GM21717 (cell line): ENCODE measurements around the gene BRAF.
"Not testable (repeated sequence)": the region's sequence is repeated elsewhere in the genome, so short reads cannot be mapped to it uniquely, and the experiment has no call there.

ENCODE experiments used
- ATAC-seq: cut with Tn5 transposase; IDR thresholded peaks from one replicate; pipeline ENCODE4 v1.9.1; 2021; ENCODE audit warnings: mild to moderate bottlenecking, moderate library complexity; ENCODE audit not compliant: unreplicated experiment

BRAF gene

DNA sequence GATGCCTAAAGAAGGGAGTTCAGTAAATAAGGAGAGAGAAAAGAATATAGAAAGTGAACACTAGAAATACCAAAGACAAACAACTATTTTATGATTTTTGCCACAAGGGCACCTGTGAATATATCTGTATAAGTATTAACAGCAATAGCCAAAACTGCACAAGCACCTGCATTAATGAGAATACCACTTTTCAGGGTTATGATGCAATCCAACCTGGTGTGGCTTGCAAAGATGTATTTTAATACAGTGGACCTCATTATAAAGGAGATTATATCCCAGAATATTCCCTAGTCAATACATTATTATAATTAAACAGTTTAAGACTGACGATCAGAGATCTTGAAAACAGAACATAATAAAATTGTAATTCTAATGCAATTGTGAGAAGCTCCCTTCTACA, 4.0 kb downstream of the BRAF start:
- ATAC-seq, result no peak

DNA sequence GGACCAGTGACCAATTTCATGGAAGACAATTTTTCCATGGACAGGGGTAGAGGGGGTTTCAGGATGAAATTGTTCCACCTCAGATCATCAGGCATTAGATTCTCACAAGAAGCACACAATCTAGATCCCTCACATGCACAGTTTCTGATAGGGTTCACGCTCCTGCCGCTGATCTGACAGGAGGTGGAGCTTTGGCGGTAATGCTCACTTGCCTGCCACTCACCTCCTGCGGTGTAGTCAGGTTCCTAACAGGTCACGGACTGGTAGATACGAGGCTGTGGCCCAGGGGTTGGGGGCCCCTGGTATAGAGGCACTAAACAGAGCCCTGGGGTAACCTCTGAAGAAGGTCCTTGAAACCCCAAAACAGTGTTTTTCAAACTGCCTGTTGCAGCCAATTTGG, 6.5 kb downstream of the BRAF start:
- no peak for ATAC-seq

DNA sequence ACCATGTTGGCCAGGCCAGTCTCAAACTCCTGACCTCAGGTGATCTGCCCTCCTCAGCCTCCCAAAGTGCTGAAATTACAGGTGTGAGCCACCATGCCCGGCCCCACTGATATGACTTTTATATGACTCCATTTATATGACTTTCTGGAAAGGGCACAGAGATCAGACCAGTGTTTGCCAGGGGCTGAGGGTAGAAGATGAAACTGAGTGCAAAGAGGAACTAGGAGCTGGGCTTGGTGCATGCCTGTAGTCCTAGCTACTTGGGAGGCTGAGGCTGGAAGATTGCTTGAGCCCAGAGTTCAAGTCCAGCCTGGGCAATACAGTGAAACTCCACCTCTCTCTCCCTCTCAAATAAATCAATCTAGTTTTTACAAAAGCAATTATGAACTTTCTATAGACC, 7.5 kb downstream of the BRAF start:
- no peak for ATAC-seq

DNA sequence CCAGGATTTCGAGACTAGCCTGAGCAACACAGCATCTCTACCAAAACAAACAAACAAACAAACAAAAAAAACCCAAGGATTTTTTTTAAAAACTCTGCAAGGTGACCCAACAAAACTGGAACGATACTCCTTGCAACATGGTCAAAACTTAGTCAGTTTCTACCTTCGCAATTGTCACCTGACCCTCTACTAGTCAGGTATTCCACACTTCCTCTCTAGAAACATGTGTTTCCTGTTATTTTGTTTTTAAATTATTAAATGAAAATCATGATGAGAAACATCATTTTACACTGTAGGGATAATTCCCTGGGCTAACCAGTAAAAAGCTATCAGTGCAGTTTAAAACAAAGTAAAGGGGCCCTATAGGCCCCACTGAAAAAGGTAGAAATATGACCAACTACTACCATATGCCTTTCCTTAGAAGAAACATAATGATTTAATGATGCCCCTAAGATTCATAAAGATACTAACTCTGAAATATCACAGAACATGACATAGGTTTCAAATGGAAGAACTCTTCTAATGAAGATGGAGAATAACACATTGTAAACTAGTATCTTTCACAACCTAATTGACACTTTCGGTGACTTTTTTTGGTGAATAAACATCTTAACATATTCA, 8.7 kb downstream of the BRAF start:
- ATAC-seq, result no peak

DNA sequence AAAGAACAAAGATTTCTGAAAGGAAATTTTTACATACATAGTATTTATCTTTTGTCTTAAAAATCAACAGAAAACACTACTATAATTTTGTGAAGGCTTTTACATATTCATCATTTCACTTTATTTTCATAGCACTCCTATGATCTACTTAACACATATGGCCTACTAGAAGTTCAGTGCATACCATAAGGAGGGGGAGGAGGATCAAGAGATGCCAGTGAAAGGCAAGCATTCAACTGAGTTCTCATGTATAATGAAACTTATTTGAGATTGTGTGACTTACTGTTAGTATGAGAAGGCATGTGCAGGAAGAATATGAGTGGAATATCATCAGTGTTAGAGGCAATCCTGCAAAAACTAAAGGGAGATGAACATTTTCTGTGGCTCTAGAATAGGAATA, 10.6 kb downstream of the BRAF start:
- no peak for ATAC-seq

DNA sequence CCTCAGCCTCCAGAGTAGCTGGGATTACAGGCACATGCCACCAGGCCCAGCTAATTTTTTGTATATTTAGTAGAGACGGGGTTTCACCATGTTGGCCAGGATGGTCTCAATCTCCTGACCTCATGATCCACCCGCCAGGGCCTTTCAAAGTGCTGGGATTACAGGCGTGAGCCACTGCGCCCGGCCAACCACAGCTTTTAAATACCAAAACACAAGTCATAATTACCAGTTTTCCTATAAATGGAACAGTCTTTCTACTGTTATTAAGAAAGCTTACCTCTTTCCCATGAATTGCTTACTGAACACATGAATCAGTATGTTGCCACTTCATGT, 11.2 kb downstream of the BRAF start:
- not testable (repeated sequence) for ATAC-seq

DNA sequence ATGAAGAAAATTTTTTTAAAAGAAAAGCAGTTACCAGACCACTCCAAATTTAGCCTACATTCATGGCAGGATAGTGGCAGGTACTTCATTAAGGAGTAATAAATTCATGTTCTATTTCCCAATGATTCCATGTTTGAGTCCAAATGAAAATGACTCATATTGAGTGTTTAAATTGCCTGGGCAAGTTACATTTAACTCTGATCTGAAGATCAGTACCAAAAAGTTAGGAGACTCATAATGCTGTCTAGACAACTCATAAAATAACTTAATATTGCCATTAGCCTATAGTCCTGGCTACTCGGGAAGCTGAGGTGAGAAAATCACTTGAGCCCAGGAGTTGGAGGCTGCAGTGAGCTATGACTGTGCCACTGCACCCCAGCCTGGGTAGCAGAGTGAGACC, 13.0 kb downstream of the BRAF start:
- ATAC-seq, result no peak

DNA sequence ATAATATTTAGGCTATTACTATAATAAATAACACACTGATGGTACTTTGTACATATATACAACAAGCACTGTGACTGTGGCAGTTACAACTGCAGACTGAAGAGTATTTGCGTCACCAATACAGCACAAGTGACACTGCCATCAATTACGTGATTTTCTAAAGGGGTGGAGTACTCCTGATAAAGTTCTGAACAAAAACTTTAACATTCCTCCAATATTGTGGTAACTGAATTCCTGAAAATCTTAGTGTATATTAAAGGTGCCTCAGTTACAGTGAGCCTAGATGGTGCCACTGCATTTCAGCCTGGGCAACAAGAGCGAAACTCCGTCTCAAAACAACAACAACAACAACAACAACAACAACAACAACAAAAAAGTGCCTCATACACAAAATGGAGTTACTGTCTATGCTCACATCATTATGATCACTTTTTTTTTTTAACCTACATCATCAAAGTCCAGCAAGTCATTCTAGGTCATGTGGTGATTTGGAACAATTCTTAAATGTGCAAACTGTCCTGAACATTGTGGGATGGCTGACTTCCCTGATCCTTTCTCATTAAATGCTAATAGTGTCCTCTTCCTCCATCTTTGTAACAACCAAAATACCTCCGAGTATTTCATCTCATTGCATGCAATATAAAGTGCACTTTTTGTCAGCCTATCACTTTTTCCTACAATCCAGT, 15.1 kb downstream of the BRAF start:
- ATAC-seq, result no peak

DNA sequence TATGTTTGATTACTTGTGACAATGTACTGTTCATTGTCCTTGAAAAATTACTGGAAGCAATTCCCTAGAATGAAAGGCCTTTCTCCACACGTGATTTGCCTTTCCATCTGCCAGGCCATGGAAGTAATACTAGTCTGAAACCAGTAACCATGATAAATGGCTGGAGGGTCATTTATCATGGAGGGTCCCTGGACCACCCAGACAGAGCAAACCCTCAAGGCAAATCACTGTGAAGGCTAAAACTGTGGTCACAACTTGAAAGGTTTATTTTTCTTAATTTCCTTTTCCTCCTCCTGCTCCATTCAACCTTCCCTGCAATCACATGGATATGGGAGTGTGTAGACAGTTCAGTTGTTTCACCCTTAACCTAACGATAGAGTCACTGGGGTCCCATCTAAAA, 16.4 kb downstream of the BRAF start:
- no peak for ATAC-seq

DNA sequence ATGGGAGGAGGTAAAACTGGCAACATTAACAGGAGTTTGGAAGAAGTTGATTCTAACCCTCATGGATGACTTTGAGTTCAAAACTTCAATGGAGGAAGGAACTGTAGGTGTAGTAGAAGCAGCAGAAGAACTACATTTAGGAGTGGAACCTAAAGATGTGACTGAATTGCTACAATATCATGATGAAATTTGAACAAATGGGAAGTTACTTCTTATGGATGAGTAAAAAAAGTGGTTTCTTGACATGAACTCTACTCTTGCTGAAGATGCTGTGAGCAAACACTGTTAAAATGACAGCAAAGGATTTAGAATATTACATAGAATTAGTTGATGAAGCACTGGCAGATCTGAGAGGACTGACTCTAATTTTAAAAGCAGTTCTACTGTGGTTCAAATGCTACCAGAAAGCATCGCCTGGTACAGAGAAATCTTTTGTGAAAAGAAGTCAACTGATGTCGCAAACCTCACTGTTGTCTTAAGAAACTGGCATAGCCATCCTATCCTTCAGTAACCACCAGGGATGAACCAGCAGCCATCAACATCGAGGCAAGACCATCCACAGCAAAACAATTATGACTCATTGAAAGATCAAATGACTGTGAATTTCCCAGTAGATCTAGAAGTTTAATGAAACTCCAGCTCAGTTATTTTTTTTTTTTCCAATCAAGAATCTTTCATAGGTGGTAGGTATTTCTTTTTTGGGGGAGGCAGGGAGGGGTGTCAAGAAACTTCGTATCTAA, 20.8 kb downstream of the BRAF start:
- no peak for ATAC-seq

DNA sequence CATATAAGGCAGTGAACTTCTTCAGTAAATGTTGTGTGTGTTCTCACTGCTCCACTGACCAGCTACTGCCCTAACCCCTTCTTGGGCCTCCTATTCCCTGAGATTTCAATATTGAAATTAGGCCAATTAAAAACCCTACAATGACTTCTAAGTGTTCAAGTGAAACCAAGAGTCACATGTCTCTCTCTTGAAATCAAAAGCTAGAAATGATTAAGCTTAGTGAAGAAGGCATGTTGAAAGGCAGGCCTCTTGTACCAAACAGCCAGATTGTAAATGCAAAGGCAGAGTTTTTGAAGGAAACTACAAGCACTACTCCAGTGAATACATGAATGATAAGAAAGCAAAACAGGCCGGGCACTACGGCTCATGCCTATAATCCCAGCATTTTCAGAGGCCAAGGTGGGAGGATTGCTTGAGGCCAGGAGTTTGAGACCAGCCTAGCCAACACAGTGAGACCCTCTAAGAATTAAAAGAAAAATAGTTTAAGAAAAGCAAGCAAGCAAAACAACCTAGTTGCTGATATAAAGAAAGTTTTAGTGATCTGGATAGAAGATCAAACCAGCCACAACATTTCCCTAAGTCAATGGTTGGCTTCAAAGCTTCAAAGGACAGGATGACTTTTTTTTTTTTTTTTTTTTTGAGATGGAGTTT, 22.3 kb downstream of the BRAF start:
- ATAC-seq, result no peak

DNA sequence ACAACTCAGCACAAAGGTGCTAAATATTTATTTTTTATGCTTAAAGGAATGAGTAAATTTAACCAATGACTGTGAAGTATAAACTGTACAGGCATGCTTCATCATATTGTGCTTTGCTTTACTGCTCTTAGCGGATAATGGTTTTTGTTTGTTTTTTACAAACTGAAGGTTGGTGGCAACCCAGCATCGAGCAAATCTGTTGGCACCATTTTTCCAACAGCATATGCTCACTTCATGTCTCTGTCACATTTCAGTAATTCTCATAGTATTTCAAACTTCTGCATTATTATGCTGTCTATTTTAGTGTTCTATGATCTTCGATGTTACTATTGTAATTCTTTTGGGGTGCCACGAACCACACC, 22.8 kb downstream of the BRAF start:
- ATAC-seq, result no peak

DNA sequence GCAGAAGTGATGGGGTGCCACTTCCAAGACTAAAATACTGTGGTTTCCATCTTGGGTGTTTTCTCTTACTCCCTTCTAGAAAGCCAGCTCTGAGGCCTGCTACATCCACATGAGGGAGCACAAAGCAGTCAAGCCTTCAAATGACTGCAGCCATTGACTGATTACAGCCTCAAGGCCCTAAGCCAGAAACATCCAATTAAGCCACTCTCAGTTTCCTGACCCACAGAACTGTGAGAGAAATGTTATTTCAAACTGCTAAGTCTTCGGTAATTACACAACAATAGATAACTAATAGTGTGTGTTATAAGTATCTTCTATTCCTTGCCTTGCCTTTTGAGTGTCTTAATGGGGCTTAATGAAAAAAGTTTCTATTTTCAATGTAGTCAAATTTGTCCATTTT, 24.8 kb downstream of the BRAF start:
- ATAC-seq, result no peak

DNA sequence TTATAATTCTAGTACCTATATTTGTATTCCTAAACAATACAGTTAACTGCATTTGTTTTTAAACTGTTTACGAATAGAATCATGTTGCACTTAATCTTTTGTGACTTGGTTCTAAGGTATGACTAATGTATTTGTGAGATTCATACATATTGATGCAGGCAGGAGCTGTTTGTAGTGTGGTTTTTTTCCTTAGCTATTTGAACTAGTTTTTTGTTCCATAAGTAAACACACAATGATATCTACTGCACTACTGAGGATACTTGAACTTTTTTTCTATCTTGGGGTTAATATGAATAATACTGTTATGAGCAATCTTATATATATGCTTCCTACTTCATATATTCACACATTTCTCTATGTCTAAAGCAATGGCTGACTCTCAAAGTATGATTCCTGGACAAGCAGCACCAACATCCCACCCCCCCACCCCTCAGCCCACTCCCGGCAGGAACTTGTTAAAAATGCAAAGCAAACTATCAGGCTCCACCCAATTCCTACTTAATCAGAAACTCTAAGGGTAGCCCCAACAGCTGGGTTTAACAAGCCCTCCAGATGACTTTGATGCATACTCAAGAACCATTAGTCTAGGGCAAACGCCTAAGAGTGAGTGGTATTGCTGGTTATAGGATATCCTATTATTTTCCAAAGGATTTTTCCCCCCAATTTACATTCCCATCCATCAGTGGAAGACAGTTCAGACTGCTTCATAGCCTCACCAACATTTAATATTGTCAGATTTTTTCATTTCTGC, 25.8 kb downstream of the BRAF start:
- no peak for ATAC-seq

DNA sequence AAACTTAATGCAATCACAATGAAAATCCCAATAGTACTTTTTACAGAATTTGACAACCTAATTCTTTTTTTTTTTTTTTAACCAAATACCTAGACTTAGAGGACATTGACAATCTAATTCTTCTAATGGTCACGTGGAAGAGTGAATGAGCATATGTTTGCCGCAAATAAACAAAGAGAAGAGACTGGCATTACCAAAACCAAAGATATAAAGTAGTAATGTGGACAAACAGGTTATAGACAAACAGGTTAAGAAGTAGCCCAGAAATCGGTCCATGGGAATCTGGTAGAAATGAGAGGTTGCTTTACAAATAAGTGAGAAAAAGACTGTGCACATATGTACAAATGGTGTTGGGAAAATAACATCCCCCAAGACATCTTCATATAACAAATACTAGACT, 27.7 kb downstream of the BRAF start:
- no peak for ATAC-seq

DNA sequence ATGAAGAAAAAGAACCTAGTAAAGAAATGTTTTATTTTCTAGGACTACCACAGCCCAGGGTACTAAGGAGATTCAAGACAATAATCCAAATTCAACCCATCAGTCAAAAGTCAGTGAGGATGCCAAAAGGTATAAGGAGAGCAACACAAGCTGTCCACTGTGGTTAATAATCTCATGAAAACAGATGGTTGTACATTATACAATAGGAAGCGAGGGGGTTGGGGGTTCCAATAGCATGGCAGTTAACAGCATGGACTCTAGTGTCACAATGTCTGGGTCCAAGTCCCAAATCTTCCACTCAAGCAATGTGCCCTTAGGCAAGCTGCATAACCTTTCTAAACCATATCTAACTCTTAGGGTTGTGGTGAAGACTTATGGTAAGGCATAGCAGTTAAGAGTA, 35.1 kb downstream of the BRAF start:
- ATAC-seq, result no peak

DNA sequence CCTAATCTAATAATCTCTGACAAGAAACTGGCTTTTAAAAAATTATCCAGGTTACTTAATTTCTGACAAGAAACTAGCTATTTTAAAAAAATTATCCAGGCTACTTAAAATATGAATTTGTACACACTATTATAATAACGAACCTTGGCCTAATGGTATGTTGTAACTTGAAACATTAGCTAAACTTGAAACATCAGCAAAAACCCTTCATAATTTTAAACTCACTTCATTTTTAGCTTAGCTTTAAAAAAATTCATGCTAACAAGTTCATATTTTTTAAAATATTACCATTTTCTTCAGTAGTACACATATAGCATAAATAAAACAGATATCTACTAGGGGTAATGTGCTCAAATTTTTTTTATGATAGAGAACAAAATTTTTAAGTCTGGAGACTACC, 35.6 kb downstream of the BRAF start:
- ATAC-seq, result no peak

DNA sequence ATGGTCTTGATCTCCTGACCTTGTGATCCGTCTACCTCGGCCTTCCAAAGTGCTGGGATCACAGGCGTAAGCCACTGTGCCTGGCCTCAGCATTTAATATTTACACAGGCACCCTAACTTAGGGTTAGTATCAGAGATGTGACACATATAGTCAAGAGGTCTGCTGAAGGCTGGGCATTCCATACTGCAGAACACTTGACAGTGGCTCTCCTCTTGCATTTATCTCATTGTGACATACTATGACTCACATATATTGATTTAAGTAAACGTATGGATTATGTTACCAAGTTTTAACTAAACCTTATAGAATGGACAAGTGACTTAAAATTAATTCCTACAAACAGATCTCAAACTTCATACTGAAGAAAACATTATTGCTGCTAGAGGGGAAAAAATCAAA, 36.6 kb downstream of the BRAF start:
- no peak for ATAC-seq

DNA sequence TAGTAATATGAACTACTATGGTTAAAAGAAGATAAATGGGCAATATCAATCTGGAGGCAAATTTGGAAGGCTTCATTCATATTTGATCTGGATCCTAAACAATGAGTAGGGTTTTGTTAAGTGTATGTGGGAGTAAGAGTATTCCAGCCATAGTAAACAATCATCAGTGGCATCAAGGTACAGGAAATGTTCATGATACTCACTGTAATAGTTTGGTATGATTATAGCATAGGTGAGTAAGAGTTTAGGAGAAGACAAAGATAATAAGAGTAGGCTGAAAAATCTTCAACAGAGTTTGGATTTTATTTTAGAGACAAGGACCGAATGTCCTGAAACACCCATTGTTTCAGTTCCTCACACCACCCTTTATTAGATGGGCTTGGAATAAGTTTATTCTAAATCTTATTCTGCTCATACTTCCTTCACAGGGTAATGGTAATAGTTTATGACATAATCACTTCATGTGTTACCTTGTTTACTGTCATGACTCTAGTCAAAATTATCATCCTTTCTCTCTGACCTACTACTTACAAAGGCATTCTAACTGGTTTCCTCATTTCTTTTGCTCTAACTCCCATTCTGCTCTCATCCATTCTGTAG, 38.9 kb downstream of the BRAF start:
- ATAC-seq, result no peak

DNA sequence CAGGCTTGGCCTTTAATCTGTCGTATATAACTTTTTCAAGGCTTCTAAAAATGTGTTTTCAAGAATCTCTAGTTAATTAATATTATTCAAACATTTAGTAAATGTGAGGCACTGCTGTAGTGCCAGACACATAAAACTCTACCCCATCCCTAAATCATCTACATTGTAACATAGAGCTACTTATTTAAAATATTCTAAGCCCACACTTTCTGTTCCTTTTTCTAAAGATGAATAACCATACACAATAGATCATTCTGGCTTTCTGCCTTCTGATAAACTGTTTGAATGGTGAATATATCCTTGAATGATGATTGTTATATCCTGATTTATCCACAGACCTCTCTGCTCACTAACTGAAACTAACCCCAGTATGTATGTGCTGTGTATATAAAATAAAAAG, 41.4 kb downstream of the BRAF start:
- no peak for ATAC-seq

DNA sequence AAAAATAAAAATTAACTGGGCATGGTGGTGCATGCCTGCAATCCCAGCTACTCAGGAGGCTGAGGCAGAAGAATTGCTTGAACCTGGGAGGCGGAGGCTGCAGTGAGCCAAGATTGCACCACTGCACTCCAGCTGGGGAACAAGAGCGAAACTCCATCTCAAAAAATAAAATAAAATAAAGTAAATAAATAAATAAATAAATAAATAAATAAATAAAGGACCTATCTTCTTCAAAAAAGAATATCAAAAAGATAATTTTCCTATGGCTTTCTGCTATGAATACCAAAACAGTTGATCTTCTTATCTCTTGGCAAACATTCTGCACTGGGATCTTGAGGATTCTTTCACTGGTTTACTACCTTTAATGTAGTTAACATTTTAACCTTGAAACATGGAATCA, 41.9 kb downstream of the BRAF start:
- ATAC-seq, result not testable (repeated sequence)
